ENCODE measurements around the gene PIAS4. TPM values are rescaled to one million over a fixed set of nuclear protein-coding genes. Genes with fewer than 3 reads are reported as not detected.
A peak's percentile ranks its signal among the peaks of the same experiment; 100 is the strongest.

Gene PIAS4
- total RNA-seq, 1 experiment from 2014 or later: 29.3 TPM

GRCh38 chr19:4059453-4059871 is 51.9 kb downstream of the PIAS4 start:
- Mint-ChIP-seq H3K27ac (ENCODE audit: unreplicated experiment) (peak overlapping the region; percentile 56), H3K4me1 (ENCODE audit: low read depth, unreplicated experiment) (peaks cover 8% of the 10 kb centered on the region), H3K4me3 (ENCODE audit: low read depth, unreplicated experiment) (peak overlapping the region; percentile 82), H3K9me3 (ENCODE audit: low read depth, unreplicated experiment) (no peaks in the 10 kb centered on the region), H3K36me3 (ENCODE audit: insufficient read depth, unreplicated experiment) (peaks cover 88% of the 10 kb centered on the region), H3K27me3 (ENCODE audit: unreplicated experiment) (no peaks in the 10 kb centered on the region)
- no peak for DNase-seq
- BruUV-seq (replicated peaks): no TSS peak
- TF ChIP-seq CTCF (IDR thresholded peaks at IDR 0.05; ENCODE audit: unreplicated experiment): no peak
- intact Hi-C loops (cut with micrococcal nuclease; ENCODE audit: unreplicated experiment): loop anchor here (10.0 kb wide), 1 partner anchor 125 kb away; the partner anchor contains the start of genes ANKRD24 and SIRT6
- CTCF ChIA-PET: no interaction called here

GRCh38 chr19:4059891-4060620 is 52.5 kb downstream of the PIAS4 start:
- H3K36me3 Mint-ChIP-seq (ENCODE audit: insufficient read depth, unreplicated experiment): peaks cover 89% of the 10 kb centered on the region
- no peaks in the 10 kb centered on the region for H3K9me3 Mint-ChIP-seq (ENCODE audit: low read depth, unreplicated experiment)
- peak overlapping the region; percentile 80 for H3K27ac Mint-ChIP-seq (ENCODE audit: unreplicated experiment)
- H3K4me3 Mint-ChIP-seq (ENCODE audit: low read depth, unreplicated experiment): peak overlapping the region; percentile 82
- CTCF ChIA-PET: no interaction called here
- intact Hi-C loops (cut with micrococcal nuclease; ENCODE audit: unreplicated experiment): loop anchor here (10.0 kb wide), 1 partner anchor 125 kb away; the partner anchor contains the start of genes ANKRD24 and SIRT6
- TF ChIP-seq CTCF (IDR thresholded peaks at IDR 0.05; ENCODE audit: unreplicated experiment): no peak
- H3K27me3 Mint-ChIP-seq (ENCODE audit: unreplicated experiment): no peaks in the 10 kb centered on the region
- H3K4me1 Mint-ChIP-seq (ENCODE audit: low read depth, unreplicated experiment): peaks cover 8% of the 10 kb centered on the region
- no TSS peak for BruUV-seq (replicated peaks)
- peak; percentile 72 for DNase-seq

GRCh38 chr19:4060621-4061177 is 53.2 kb downstream of the PIAS4 start:
- intact Hi-C loops (cut with micrococcal nuclease; ENCODE audit: unreplicated experiment): no loop called here
- CTCF ChIA-PET: no interaction called here
- DNase-seq: no peak
- H3K36me3 Mint-ChIP-seq (ENCODE audit: insufficient read depth, unreplicated experiment): peaks cover 84% of the 10 kb centered on the region
- H3K27me3 Mint-ChIP-seq (ENCODE audit: unreplicated experiment): no peaks in the 10 kb centered on the region
- TF ChIP-seq CTCF (IDR thresholded peaks at IDR 0.05; ENCODE audit: unreplicated experiment): no peak
- H3K4me1 Mint-ChIP-seq (ENCODE audit: low read depth, unreplicated experiment): peaks cover 8% of the 10 kb centered on the region
- no TSS peak for BruUV-seq (replicated peaks)
- H3K4me3 Mint-ChIP-seq (ENCODE audit: low read depth, unreplicated experiment): peak overlapping the region; percentile 82
- H3K27ac Mint-ChIP-seq (ENCODE audit: unreplicated experiment): peak overlapping the region; percentile 80
- no peaks in the 10 kb centered on the region for H3K9me3 Mint-ChIP-seq (ENCODE audit: low read depth, unreplicated experiment)

GRCh38 chr19:4061178-4061682 is 53.7 kb downstream of the PIAS4 start:
- Mint-ChIP-seq H3K4me1 (ENCODE audit: low read depth, unreplicated experiment) (peaks cover 8% of the 10 kb centered on the region), H3K36me3 (ENCODE audit: insufficient read depth, unreplicated experiment) (peaks cover 82% of the 10 kb centered on the region), H3K27me3 (ENCODE audit: unreplicated experiment) (no peaks in the 10 kb centered on the region), H3K27ac (ENCODE audit: unreplicated experiment) (peak overlapping the region; percentile 58), H3K4me3 (ENCODE audit: low read depth, unreplicated experiment) (peak overlapping the region; percentile 82), H3K9me3 (ENCODE audit: low read depth, unreplicated experiment) (no peaks in the 10 kb centered on the region)
- CTCF ChIA-PET: no interaction called here
- intact Hi-C loops (cut with micrococcal nuclease; ENCODE audit: unreplicated experiment): no loop called here
- DNase-seq: peak; percentile 75
- no peak for TF ChIP-seq CTCF (IDR thresholded peaks at IDR 0.05; ENCODE audit: unreplicated experiment)
- no TSS peak for BruUV-seq (replicated peaks)

Data from Calu3 (cell line).